H9 (cell line): ENCODE results near the gene DISC1. TPM values are rescaled to one million over a fixed set of nuclear protein-coding genes. Genes with fewer than 3 reads are reported as not detected.

Experiments
- DNase-seq: peaks from one replicate; pipeline ENCODE4 v3.0.0-alpha.2; 2017
- H2AFZ ChIP-seq: one replicate; pipeline ENCODE4 v1.6.1; 2013; ENCODE audit warnings: mild to moderate bottlenecking, low read length, control low read depth, moderate library complexity
- H2AK5ac ChIP-seq: 2 replicates; pipeline ENCODE4 v1.6.1; 2013; ENCODE audit warnings: low read length, control low read depth, mixed read lengths; ENCODE audit not compliant: insufficient read length
- H2BK120ac ChIP-seq: one replicate; pipeline ENCODE4 v1.6.1; 2013; ENCODE audit warnings: low read depth, mild to moderate bottlenecking, low read length, control low read depth, inconsistent platforms; ENCODE audit not compliant: poor library complexity, severe bottlenecking
- H2BK12ac ChIP-seq: 2 replicates; pipeline ENCODE4 v1.6.1; 2013; ENCODE audit warnings: low read length, control low read depth, mixed read lengths, low read depth; ENCODE audit not compliant: insufficient read length
- H2BK15ac ChIP-seq: 2 replicates; pipeline ENCODE4 v1.6.1; 2013; ENCODE audit warnings: low read depth, low read length, control low read depth
- H2BK20ac ChIP-seq: one replicate; pipeline ENCODE4 v1.6.1; 2013; ENCODE audit warnings: low read depth, mild to moderate bottlenecking, low read length, control low read depth, inconsistent platforms; ENCODE audit not compliant: poor library complexity, severe bottlenecking
- H2BK5ac ChIP-seq: 2 replicates; pipeline ENCODE4 v1.6.1; 2013; ENCODE audit warnings: low read length, control low read depth, mixed read lengths; ENCODE audit not compliant: insufficient read length
- H3K14ac ChIP-seq: 2 replicates; pipeline ENCODE4 v1.6.1; 2013; ENCODE audit warnings: low read length, control low read depth; ENCODE audit not compliant: insufficient read depth
- H3K18ac ChIP-seq: 2 replicates; pipeline ENCODE4 v1.6.1; 2013; ENCODE audit warnings: low read depth, mild to moderate bottlenecking, mixed read lengths, low read length, control low read depth; ENCODE audit not compliant: insufficient read length
- H3K23ac ChIP-seq: 2 replicates; pipeline ENCODE4 v1.6.1; 2013; ENCODE audit warnings: low read length, control low read depth, mixed read lengths, low read depth; ENCODE audit not compliant: insufficient read length
- H3K23me2 ChIP-seq: 2 replicates; pipeline ENCODE4 v1.6.1; 2013; ENCODE audit warnings: low read depth, mild to moderate bottlenecking, mixed read lengths, low read length, control low read depth; ENCODE audit not compliant: insufficient read length, poor library complexity, severe bottlenecking
- H3K27ac ChIP-seq: 2 replicates; pipeline ENCODE4 v1.5.1; 2013; ENCODE audit warnings: low read length, control low read depth, mixed read lengths, low read depth; ENCODE audit not compliant: insufficient read length
- H3K27me3 ChIP-seq: 2 replicates; pipeline ENCODE4 v1.6.1; 2013; ENCODE audit warnings: low read length, control low read depth, inconsistent platforms; ENCODE audit not compliant: insufficient read depth
- H3K4ac ChIP-seq: 2 replicates; pipeline ENCODE4 v1.6.1; 2013; ENCODE audit warnings: low read depth, mild to moderate bottlenecking, control low read depth, inconsistent platforms, low read length, moderate library complexity
- H3K4me1 ChIP-seq: 2 replicates; pipeline ENCODE4 v1.6.1; 2013; ENCODE audit warnings: low read length, control low read depth, inconsistent platforms; ENCODE audit not compliant: insufficient read depth
- H3K4me2 ChIP-seq: 2 replicates; pipeline ENCODE4 v1.6.1; 2013; ENCODE audit warnings: low read length, control low read depth, mixed read lengths; ENCODE audit not compliant: insufficient read length, insufficient read depth
- H3K56ac ChIP-seq: 2 replicates; pipeline ENCODE4 v1.6.1; 2013; ENCODE audit warnings: low read depth, mild to moderate bottlenecking, mixed read lengths, low read length, control low read depth; ENCODE audit not compliant: insufficient read length
- H3K79me1 ChIP-seq: 2 replicates; pipeline ENCODE4 v1.6.1; 2013; ENCODE audit warnings: low read depth, mild to moderate bottlenecking, moderate library complexity, low read length, control low read depth, inconsistent platforms; ENCODE audit not compliant: insufficient read depth, poor library complexity, severe bottlenecking
- H3K79me2 ChIP-seq: 2 replicates; pipeline ENCODE4 v1.6.1; 2013; ENCODE audit warnings: low read length, control low read depth, inconsistent platforms; ENCODE audit not compliant: insufficient read depth
- H3K9ac ChIP-seq: 2 replicates; pipeline ENCODE4 v1.6.1; 2013; ENCODE audit warnings: low read length, control low read depth, mixed read lengths; ENCODE audit not compliant: insufficient read length; ENCODE audit errors: extremely low read depth
- H3K9me3 ChIP-seq: one replicate; pipeline ENCODE4 v1.6.1; 2013; ENCODE audit warnings: low read depth, low read length, inconsistent platforms; ENCODE audit not compliant: control insufficient read depth
- H3T11ph ChIP-seq: one replicate; pipeline ENCODE4 v1.6.1; 2013; ENCODE audit warnings: mild to moderate bottlenecking, low read length, control low read depth, inconsistent platforms
- H4K20me1 ChIP-seq: one replicate; pipeline ENCODE4 v1.6.1; 2013; ENCODE audit not compliant: control insufficient read depth, insufficient read length, insufficient read depth
- H4K5ac ChIP-seq: 2 replicates; pipeline ENCODE4 v1.6.1; 2013; ENCODE audit warnings: low read depth, mild to moderate bottlenecking, mixed read lengths, low read length, control low read depth; ENCODE audit not compliant: insufficient read length
- H4K8ac ChIP-seq: replicated peaks from 2 replicates; pipeline ENCODE4 v1.6.1; 2013; ENCODE audit warnings: low read length, control low read depth, mixed read lengths, low read depth; ENCODE audit not compliant: insufficient read length
- H4K91ac ChIP-seq: 2 replicates; pipeline ENCODE4 v1.6.1; 2013; ENCODE audit warnings: low read depth, mild to moderate bottlenecking, moderate library complexity, mixed read lengths, low read length, control low read depth; ENCODE audit not compliant: insufficient read length
- H3K27ac Mint-ChIP-seq, 3 experiments: 2 replicates in 2 of 3; 3 replicates in 1 of 3; pipeline ENCODE4 v1.8.0; 2020 to 2021; ENCODE audit warnings: mixed read lengths in 3 of 3, mild to moderate bottlenecking in 1 of 3, moderate library complexity in 1 of 3
- H3K27me3 Mint-ChIP-seq: 2 replicates; pipeline ENCODE4 v1.8.0; 2021; ENCODE audit warnings: low read depth, mild to moderate bottlenecking, moderate library complexity, mixed read lengths
- H3K36me3 Mint-ChIP-seq, 3 experiments: 2 replicates in 2 of 3; 3 replicates in 1 of 3; pipeline ENCODE4 v1.8.0; 2020 to 2021; ENCODE audit warnings: low read depth in 3 of 3, mixed read lengths in 3 of 3; ENCODE audit not compliant: insufficient read depth in 1 of 3
- H3K4me1 Mint-ChIP-seq, 2 experiments: 2 replicates each; pipeline ENCODE4 v1.8.0; 2020; ENCODE audit warnings: mixed read lengths in 2 of 2
- H3K4me3 Mint-ChIP-seq, 2 experiments: 2 replicates in 1 of 2; 3 replicates in 1 of 2; pipeline ENCODE4 v1.8.0; 2020 to 2021; ENCODE audit warnings: mild to moderate bottlenecking in 2 of 2, mixed read lengths in 2 of 2, moderate library complexity in 1 of 2
- H3K9me3 Mint-ChIP-seq, 2 experiments: 2 replicates in 1 of 2; 3 replicates in 1 of 2; pipeline ENCODE4 v1.8.0; 2020; ENCODE audit warnings: mild to moderate bottlenecking in 2 of 2, mixed read lengths in 2 of 2, moderate library complexity in 1 of 2
- WGBS: extraction: QIAGEN DNeasy Blood & Tissue Kit; methylation state at CpG from one replicate; pipeline ENCODE4 v1.1.7; 2013; ENCODE audit warnings: missing lambda C conversion rate, low lambda C conversion rate, mixed read lengths; ENCODE audit not compliant: insufficient read length; ENCODE audit errors: extremely low coverage; 5-methylcytosine and 5-hydroxymethylcytosine counted together
- total RNA-seq: library from RNA; stranded (reverse); gene quantifications from 2 replicates; pipeline ENCODE4 v1.2.1, GENCODE V29; 2021
- TF ChIP-seq, protein P1 (sequence below): fragments of 200-600 bp; sonication (generic); conservative IDR thresholded peaks from 3 replicates; pipeline ENCODE4 v1.8.0; 2021; ENCODE audit warnings: antibody characterized with exemption, mild to moderate bottlenecking

Gene DISC1
- total RNA-seq, 1 experiment from 2014 or later: 2.5 TPM

DNA sequence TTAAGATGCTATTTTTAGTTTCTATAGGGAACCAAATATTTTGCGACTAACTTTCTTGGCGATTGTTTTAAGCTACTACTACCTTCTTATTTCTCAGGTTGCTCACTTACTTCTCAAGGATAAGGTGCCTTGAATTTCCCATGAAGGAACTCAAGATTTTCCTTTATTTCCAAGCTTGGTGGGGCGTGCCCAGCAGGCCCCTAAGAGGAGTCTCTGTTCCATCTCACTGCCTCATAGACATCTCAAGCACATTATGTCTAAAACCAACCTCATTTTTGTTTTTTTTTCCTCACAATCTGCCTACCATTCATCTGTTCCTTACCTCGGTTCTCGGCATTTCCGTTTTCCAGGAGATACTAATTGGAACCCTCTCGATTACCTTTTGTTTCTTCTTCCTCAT, 421.9 kb downstream of the DISC1 start:
- no peak overlapping the region for H2BK5ac ChIP-seq
- H4K91ac ChIP-seq: no peak overlapping the region
- H3K56ac ChIP-seq: no peak overlapping the region
- no peak overlapping the region for H3K14ac ChIP-seq
- H2AK5ac ChIP-seq: no peak overlapping the region
- peaks cover 14% of the 10 kb centered on the region; the same call in 1 of the 2 replicates for H3K4me1 ChIP-seq
- DNase-seq: no peak
- TF ChIP-seq, protein P1, sequence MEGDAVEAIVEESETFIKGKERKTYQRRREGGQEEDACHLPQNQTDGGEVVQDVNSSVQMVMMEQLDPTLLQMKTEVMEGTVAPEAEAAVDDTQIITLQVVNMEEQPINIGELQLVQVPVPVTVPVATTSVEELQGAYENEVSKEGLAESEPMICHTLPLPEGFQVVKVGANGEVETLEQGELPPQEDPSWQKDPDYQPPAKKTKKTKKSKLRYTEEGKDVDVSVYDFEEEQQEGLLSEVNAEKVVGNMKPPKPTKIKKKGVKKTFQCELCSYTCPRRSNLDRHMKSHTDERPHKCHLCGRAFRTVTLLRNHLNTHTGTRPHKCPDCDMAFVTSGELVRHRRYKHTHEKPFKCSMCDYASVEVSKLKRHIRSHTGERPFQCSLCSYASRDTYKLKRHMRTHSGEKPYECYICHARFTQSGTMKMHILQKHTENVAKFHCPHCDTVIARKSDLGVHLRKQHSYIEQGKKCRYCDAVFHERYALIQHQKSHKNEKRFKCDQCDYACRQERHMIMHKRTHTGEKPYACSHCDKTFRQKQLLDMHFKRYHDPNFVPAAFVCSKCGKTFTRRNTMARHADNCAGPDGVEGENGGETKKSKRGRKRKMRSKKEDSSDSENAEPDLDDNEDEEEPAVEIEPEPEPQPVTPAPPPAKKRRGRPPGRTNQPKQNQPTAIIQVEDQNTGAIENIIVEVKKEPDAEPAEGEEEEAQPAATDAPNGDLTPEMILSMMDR: no peak
- peaks cover 0 to 4% of the 10 kb centered on the region in 2 experiments; a peak in 1 of 5 replicates for H3K9me3 Mint-ChIP-seq
- no peaks in the 10 kb centered on the region for H4K20me1 ChIP-seq
- H2BK20ac ChIP-seq: no peak overlapping the region
- no peaks in the 10 kb centered on the region for H3K79me1 ChIP-seq
- no peak overlapping the region for H3K18ac ChIP-seq
- no peak overlapping the region for H3K4me3 Mint-ChIP-seq
- H3K23me2 ChIP-seq: no peaks in the 10 kb centered on the region
- no peak overlapping the region for H3K27ac Mint-ChIP-seq
- no peaks in the 10 kb centered on the region for H3K9me3 ChIP-seq
- no peak overlapping the region for H3K23ac ChIP-seq
- no peak overlapping the region for H3K4me2 ChIP-seq
- no peaks in the 10 kb centered on the region; a peak in 2 of 7 replicates for H3K36me3 Mint-ChIP-seq
- no peak overlapping the region for H4K8ac ChIP-seq
- H2AFZ ChIP-seq: no peak overlapping the region
- no peaks in the 10 kb centered on the region for H3K79me2 ChIP-seq
- H2BK15ac ChIP-seq: no peak overlapping the region
- H3K27me3 Mint-ChIP-seq: peaks cover 11% of the 10 kb centered on the region
- peaks cover 21 to 26% of the 10 kb centered on the region in 2 experiments for H3K4me1 Mint-ChIP-seq
- H3K27ac ChIP-seq: no peak overlapping the region
- H3K4ac ChIP-seq: no peak overlapping the region
- no peak overlapping the region for H2BK12ac ChIP-seq
- H3K9ac ChIP-seq: no peak overlapping the region
- no peak overlapping the region for H4K5ac ChIP-seq
- no peaks in the 10 kb centered on the region for H3K27me3 ChIP-seq
- no peak overlapping the region for H2BK120ac ChIP-seq
- no peak overlapping the region for H3T11ph ChIP-seq
- WGBS: no CpG with 5 or more reads among the region's 7 CpGs
